ENCODE results near the gene KDELR3. TPM values are rescaled to one million over a fixed set of nuclear protein-coding genes. Genes with fewer than 3 reads are reported as not detected.
"Not testable (repeated sequence)": the region's sequence is repeated elsewhere in the genome, so short reads cannot be mapped to it uniquely, and the experiment has no call there.

Gene KDELR3
- total RNA-seq, 4 donors from 2014 or later = 5.6 to 12.5 (median 8.7) TPM; not detected in 1

- no peak for DNase-seq
- peaks cover 29% of the 10 kb centered on the region for H3K27me3 ChIP-seq
- H3K4me1 ChIP-seq = peaks cover 0 to 18% (median 14%) of the 10 kb centered on the region in 4 donors
- H3K36me3 ChIP-seq = no peaks in the 10 kb centered on the region
- in situ Hi-C loops (cut with MboI; ENCODE audit: low pct_ligation_motif_present in 1 of 4, low pct_unique_long_range_greater_than_20kb in 1 of 4, low sequenced_read_pairs in 3 of 4) (no loop called here), intact Hi-C loops (cut with DNase I; ENCODE audit: low total_unique reads) (no loop called here)
- peak overlapping the region in 3 of 4 donors; percentile 45 to 66 (median 62) for H3K27ac ChIP-seq
- TF ChIP-seq POLR2AphosphoS5 (IDR thresholded peaks at IDR 0.05) (no peak), EP300 (IDR thresholded peaks at IDR 0.05; ENCODE audit: low read depth) (no peak), POLR2A (IDR thresholded peaks at IDR 0.05) (no peak), CTCF (IDR thresholded peaks at IDR 0.05) (peak in 3 of 5 experiments; percentile 12 to 26 (median 18))
- H3K9me3 ChIP-seq = no peaks in the 10 kb centered on the region
- H3K4me3 ChIP-seq = peak overlapping the region; percentile 28 to 60 (median 49)
- WGBS, 2 donors (ENCODE audit: low coverage in 1 of 2) = 66% methylated on average over 24 of the region's 28 CpGs; no CpG with 5 or more reads in 1 of the 2 donors
Observed at GRCh38 chr22:38468443-38469305, 778 bp downstream of the KDELR3 start.

GRCh38 chr22:38469306-38469781, 1.4 kb downstream of the KDELR3 start:
- TF ChIP-seq CTCF (IDR thresholded peaks at IDR 0.05) (no peak), POLR2AphosphoS5 (IDR thresholded peaks at IDR 0.05) (no peak), EP300 (IDR thresholded peaks at IDR 0.05; ENCODE audit: low read depth) (no peak), POLR2A (IDR thresholded peaks at IDR 0.05) (no peak)
- Histone ChIP-seq H3K9me3 (no peaks in the 10 kb centered on the region), H3K27me3 (peaks cover 22% of the 10 kb centered on the region), H3K4me3 (no peak overlapping the region), H3K27ac (no peak overlapping the region), H3K4me1 (peaks cover 0 to 18% (median 14%) of the 10 kb centered on the region in 4 donors), H3K36me3 (no peaks in the 10 kb centered on the region)
- no peak for DNase-seq
- 94 to 95% methylated on average over 3 to 6 of the region's 6 CpGs for WGBS, 2 donors (ENCODE audit: low coverage in 1 of 2)
- in situ Hi-C loops (cut with MboI; ENCODE audit: low pct_ligation_motif_present in 1 of 4, low pct_unique_long_range_greater_than_20kb in 1 of 4, low sequenced_read_pairs in 3 of 4) = no loop called here
- intact Hi-C loops (cut with DNase I; ENCODE audit: low total_unique reads) = no loop called here

GRCh38 chr22:38470179-38470578, 2.3 kb downstream of the KDELR3 start:
- WGBS, 2 donors (ENCODE audit: low coverage in 1 of 2) = 93 to 100% methylated on average over 4 to 10 of the region's 10 CpGs
- not testable (repeated sequence) for H3K36me3 ChIP-seq

GRCh38 chr22:38471237-38471636, 3.3 kb downstream of the KDELR3 start:
- DNase-seq = no peak
- Histone ChIP-seq H3K27ac (no peak overlapping the region), H3K9me3 (no peaks in the 10 kb centered on the region), H3K36me3 (no peaks in the 10 kb centered on the region), H3K4me1 (peaks cover 0 to 18% (median 14%) of the 10 kb centered on the region in 4 donors), H3K4me3 (no peak overlapping the region), H3K27me3 (peaks cover 13% of the 10 kb centered on the region)
- 88% methylated on average over 11 of the region's 11 CpGs; no CpG with 5 or more reads in 1 of the 2 donors for WGBS, 2 donors (ENCODE audit: low coverage in 1 of 2)
- no peak for TF ChIP-seq POLR2AphosphoS5 (IDR thresholded peaks at IDR 0.05)
- TF ChIP-seq POLR2A (IDR thresholded peaks at IDR 0.05) = no peak
- no peak for TF ChIP-seq EP300 (IDR thresholded peaks at IDR 0.05; ENCODE audit: low read depth)
- no peak for TF ChIP-seq CTCF (IDR thresholded peaks at IDR 0.05)
- intact Hi-C loops (cut with DNase I; ENCODE audit: low total_unique reads) = no loop called here
- in situ Hi-C loops (cut with MboI; ENCODE audit: low pct_ligation_motif_present in 1 of 4, low pct_unique_long_range_greater_than_20kb in 1 of 4, low sequenced_read_pairs in 3 of 4) = no loop called here

More at GRCh38 chr22:38470179-38470578, 2.3 kb downstream of the KDELR3 start:
- H3K4me1 ChIP-seq = peaks cover 0 to 18% (median 14%) of the 10 kb centered on the region in 4 donors
- intact Hi-C loops (cut with DNase I; ENCODE audit: low total_unique reads); DNase-seq; in situ Hi-C loops (cut with MboI; ENCODE audit: low pct_ligation_motif_present in 1 of 4, low pct_unique_long_range_greater_than_20kb in 1 of 4, low sequenced_read_pairs in 3 of 4); H3K27ac ChIP-seq; H3K4me3 ChIP-seq; H3K9me3 ChIP-seq: not testable (repeated sequence)
- H3K27me3 ChIP-seq = peaks cover 21% of the 10 kb centered on the region
